Neuronal stem cell (in vitro differentiated cells): ENCODE results near the gene TMEM108.

Source experiments
- DNase-seq: peaks from one replicate; pipeline ENCODE4 v3.0.0-alpha.2; 2013; ENCODE audit warnings: low spot score
- H2AFZ ChIP-seq: one replicate; pipeline ENCODE4 v1.6.1; 2013; ENCODE audit warnings: mild to moderate bottlenecking, low read length, inconsistent platforms
- H2AK5ac ChIP-seq: 2 replicates; pipeline ENCODE4 v1.6.1; 2013; ENCODE audit warnings: low read depth, mild to moderate bottlenecking, inconsistent platforms, low read length, moderate library complexity, mixed read lengths
- H2BK120ac ChIP-seq: 2 replicates; pipeline ENCODE4 v1.6.1; 2013; ENCODE audit warnings: low read depth, mild to moderate bottlenecking, inconsistent platforms, low read length, moderate library complexity, mixed read lengths
- H2BK12ac ChIP-seq: one replicate; pipeline ENCODE4 v1.6.1; 2013; ENCODE audit warnings: low read length, inconsistent platforms
- H2BK15ac ChIP-seq: 2 replicates; pipeline ENCODE4 v1.6.1; 2013; ENCODE audit warnings: mild to moderate bottlenecking, low read length, inconsistent platforms, mixed read lengths
- H2BK5ac ChIP-seq: one replicate; pipeline ENCODE4 v1.6.1; 2013; ENCODE audit warnings: inconsistent platforms, mild to moderate bottlenecking, low read length, moderate library complexity
- H3K14ac ChIP-seq: one replicate; pipeline ENCODE4 v1.6.1; 2013; ENCODE audit warnings: low read length, inconsistent platforms
- H3K18ac ChIP-seq: 2 replicates; pipeline ENCODE4 v1.6.1; 2013; ENCODE audit warnings: low read length, inconsistent platforms
- H3K23ac ChIP-seq: 2 replicates; pipeline ENCODE4 v1.6.1; 2013; ENCODE audit warnings: low read depth, mild to moderate bottlenecking, mixed read lengths, low read length, inconsistent platforms; ENCODE audit not compliant: poor library complexity
- H3K27ac ChIP-seq: replicated peaks from 3 replicates; pipeline ENCODE4 v1.5.1; 2013; ENCODE audit warnings: low read length, inconsistent platforms
- H3K27me3 ChIP-seq, 3 experiments: 2 replicates each; pipeline ENCODE4 v1.6.1; 2013; ENCODE audit warnings: low read length in 3 of 3, mild to moderate bottlenecking in 2 of 3, inconsistent platforms in 1 of 3, low read depth in 1 of 3, mixed read lengths in 1 of 3, moderate library complexity in 1 of 3; ENCODE audit not compliant: control insufficient read depth in 3 of 3, insufficient read depth in 3 of 3
- H3K36me3 ChIP-seq, 2 donors: replicated peaks in 1 of 2; 2 replicates each; pipeline ENCODE4 v1.6.1; 2013; ENCODE audit warnings: low read length in 2 of 2; ENCODE audit not compliant: control insufficient read depth in 2 of 2, insufficient read depth in 2 of 2
- H3K4ac ChIP-seq: 2 replicates; pipeline ENCODE4 v1.6.1; 2013; ENCODE audit warnings: inconsistent platforms, mild to moderate bottlenecking, low read length, moderate library complexity
- H3K4me1 ChIP-seq, 2 donors: 1 replicate in 1 of 2; 2 replicates in 1 of 2; pipeline ENCODE4 v1.6.1; 2013; ENCODE audit warnings: low read length in 2 of 2, low read depth in 1 of 2; ENCODE audit not compliant: control insufficient read depth in 2 of 2, insufficient read depth in 1 of 2
- H3K4me2 ChIP-seq: one replicate; pipeline ENCODE4 v1.6.1; 2013; ENCODE audit warnings: mild to moderate bottlenecking, low read length, inconsistent platforms; ENCODE audit not compliant: insufficient read depth, poor library complexity, severe bottlenecking
- H3K4me3 ChIP-seq, 2 donors: 2 replicates each; pipeline ENCODE4 v1.5.1; 2013; ENCODE audit warnings: low read length in 2 of 2, mild to moderate bottlenecking in 2 of 2, inconsistent platforms in 1 of 2, moderate library complexity in 1 of 2
- H3K79me1 ChIP-seq: one replicate; pipeline ENCODE4 v1.6.1; 2013; ENCODE audit warnings: low read depth, mild to moderate bottlenecking, inconsistent platforms, low read length, moderate library complexity
- H3K9ac ChIP-seq: one replicate; pipeline ENCODE4 v1.6.1; 2013; ENCODE audit warnings: mild to moderate bottlenecking, low read depth, low read length, inconsistent platforms; ENCODE audit not compliant: poor library complexity
- H3K9me3 ChIP-seq, 2 donors: replicated peaks in 1 of 2; 2 replicates each; pipeline versions ENCODE3 to v1.6.1; 2013; ENCODE audit warnings: low read length in 2 of 2, mild to moderate bottlenecking in 2 of 2, inconsistent platforms in 1 of 2, low read depth in 1 of 2, mixed read lengths in 1 of 2, moderate library complexity in 1 of 2; ENCODE audit not compliant: control insufficient read depth in 2 of 2, insufficient read depth in 1 of 2
- H4K8ac ChIP-seq: one replicate; pipeline ENCODE4 v1.6.1; 2013; ENCODE audit warnings: low read depth, mild to moderate bottlenecking, inconsistent platforms, low read length, moderate library complexity
- H4K91ac ChIP-seq: one replicate; pipeline ENCODE4 v1.6.1; 2013; ENCODE audit warnings: low read length, low read depth, mild to moderate bottlenecking, inconsistent platforms; ENCODE audit not compliant: poor library complexity
- WGBS, 2 donors: extraction: QIAGEN DNeasy Blood & Tissue Kit; methylation state at CpG; one replicate each; pipeline ENCODE4 v1.1.7; 2013; ENCODE audit warnings: missing lambda C conversion rate in 2 of 2, mixed read lengths in 1 of 2; ENCODE audit not compliant: insufficient read length in 2 of 2, insufficient replicate concordance in 1 of 2; ENCODE audit errors: extremely low coverage in 2 of 2; 5-methylcytosine and 5-hydroxymethylcytosine counted together

TMEM108 gene

DNA sequence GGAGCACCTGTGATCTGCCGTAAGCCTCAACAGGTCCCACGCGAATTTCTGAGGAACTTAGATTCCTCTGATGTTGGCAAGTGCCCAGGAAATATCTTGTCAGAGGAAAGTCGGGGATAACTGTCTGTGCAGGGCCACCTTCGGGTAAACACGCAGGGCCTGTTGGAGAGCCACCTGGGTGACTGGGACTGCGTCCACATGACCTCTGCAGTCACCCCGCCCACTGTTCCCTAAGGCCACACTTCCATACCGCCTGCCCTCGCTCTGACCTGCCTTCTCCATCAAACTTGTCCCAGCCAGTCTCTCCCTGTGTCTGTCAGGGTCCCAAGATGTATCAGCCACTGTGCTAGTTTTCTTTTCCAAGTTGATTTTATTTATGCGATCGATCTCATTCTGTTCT, 390.4 kb downstream of the TMEM108 start:
- Histone ChIP-seq H2AFZ (no peak overlapping the region), H3K23ac (no peak overlapping the region), H2BK15ac (peak overlapping the region; percentile 98), H2BK120ac (no peak overlapping the region), H3K14ac (no peak overlapping the region), H3K4me1 (no peaks in the 10 kb centered on the region), H3K18ac (peak overlapping the region; percentile 48), H3K4ac (no peak overlapping the region), H3K4me2 (no peak overlapping the region), H2BK12ac (no peak overlapping the region), H4K91ac (no peak overlapping the region), H3K4me3 (no peak overlapping the region), H2BK5ac (no peak overlapping the region), H2AK5ac (peak overlapping the region; percentile 32), H4K8ac (no peak overlapping the region), H3K27me3 (no peaks in the 10 kb centered on the region), H3K27ac (no peak overlapping the region), H3K79me1 (no peaks in the 10 kb centered on the region), H3K9ac (no peak overlapping the region), H3K9me3 (no peaks in the 10 kb centered on the region), H3K36me3 (no peaks in the 10 kb centered on the region)
- no CpG with 5 or more reads among the region's 12 CpGs for WGBS, 2 donors
- DNase-seq: no peak

DNA sequence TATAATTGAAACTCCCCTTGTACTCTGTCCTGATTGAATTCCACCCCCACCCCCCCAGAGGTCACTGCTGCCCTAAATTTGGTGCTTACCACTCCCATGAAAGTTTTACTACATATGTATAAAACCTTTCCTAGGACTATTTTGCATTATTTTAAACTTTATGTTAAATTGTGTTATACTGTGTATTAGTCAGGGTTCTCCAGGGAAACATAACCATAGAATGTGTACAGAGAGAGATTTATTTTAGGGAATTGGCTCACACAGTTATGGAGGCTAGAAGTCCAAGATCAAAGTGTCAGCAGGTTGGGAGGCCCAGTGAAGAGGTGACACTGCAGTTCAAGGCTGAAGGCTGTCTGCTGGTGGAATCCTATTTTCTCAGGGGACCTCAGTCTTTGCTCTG, 390.9 kb downstream of the TMEM108 start:
- H4K8ac ChIP-seq: no peak overlapping the region
- H3K4me2 ChIP-seq: no peak overlapping the region
- no peak overlapping the region for H3K9ac ChIP-seq
- no peak overlapping the region for H2BK12ac ChIP-seq
- H3K23ac ChIP-seq: no peak overlapping the region
- no peaks in the 10 kb centered on the region for H3K9me3 ChIP-seq
- H3K27me3 ChIP-seq: no peaks in the 10 kb centered on the region
- no peak overlapping the region for H3K18ac ChIP-seq
- H2BK5ac ChIP-seq: no peak overlapping the region
- no peak overlapping the region for H2AFZ ChIP-seq
- no peaks in the 10 kb centered on the region for H3K79me1 ChIP-seq
- H4K91ac ChIP-seq: no peak overlapping the region
- H2BK15ac ChIP-seq: no peak overlapping the region
- H2AK5ac ChIP-seq: no peak overlapping the region
- H3K27ac ChIP-seq: no peak overlapping the region
- no peak overlapping the region for H3K4ac ChIP-seq
- no peak for DNase-seq
- no peaks in the 10 kb centered on the region for H3K36me3 ChIP-seq
- no peak overlapping the region for H2BK120ac ChIP-seq
- no peak overlapping the region for H3K4me3 ChIP-seq
- no peak overlapping the region for H3K14ac ChIP-seq
- H3K4me1 ChIP-seq: no peaks in the 10 kb centered on the region

- H3K4me2 ChIP-seq: no peak overlapping the region
Observed at GRCh38 chr3:133439563-133439962, 401.4 kb downstream of the TMEM108 start.

GRCh38 chr3:133440652-133441051, 402.5 kb downstream of the TMEM108 start:
- Histone ChIP-seq H3K9me3 (no peaks in the 10 kb centered on the region), H2AK5ac (no peak overlapping the region), H3K27me3 (no peaks in the 10 kb centered on the region), H3K4me1 (no peaks in the 10 kb centered on the region), H3K14ac (no peak overlapping the region), H3K9ac (no peak overlapping the region), H3K4ac (no peak overlapping the region), H2BK12ac (no peak overlapping the region), H4K8ac (no peak overlapping the region), H2AFZ (no peak overlapping the region), H3K36me3 (no peaks in the 10 kb centered on the region), H3K4me3 (no peak overlapping the region), H2BK15ac (no peak overlapping the region), H2BK5ac (no peak overlapping the region), H3K79me1 (no peaks in the 10 kb centered on the region), H3K27ac (no peak overlapping the region), H2BK120ac (no peak overlapping the region), H3K23ac (no peak overlapping the region), H3K4me2 (no peak overlapping the region), H4K91ac (no peak overlapping the region), H3K18ac (peak overlapping the region; percentile 35)
- no CpG with 5 or more reads among the region's 2 CpGs for WGBS, 2 donors
- DNase-seq: no peak

More at GRCh38 chr3:133439563-133439962, 401.4 kb downstream of the TMEM108 start:
- H3K18ac ChIP-seq: no peak overlapping the region
- H3K9me3 ChIP-seq: no peaks in the 10 kb centered on the region
- H2BK5ac ChIP-seq: no peak overlapping the region
- H3K27me3 ChIP-seq: no peaks in the 10 kb centered on the region
- H3K4me3 ChIP-seq: no peak overlapping the region
- DNase-seq: no peak
- no peak overlapping the region for H2BK12ac ChIP-seq
- H3K36me3 ChIP-seq: no peaks in the 10 kb centered on the region
- no peaks in the 10 kb centered on the region for H3K4me1 ChIP-seq
- no peak overlapping the region for H2AK5ac ChIP-seq
- no peak overlapping the region for H2BK120ac ChIP-seq
- no peak overlapping the region for H3K23ac ChIP-seq
- H3K4ac ChIP-seq: no peak overlapping the region
- H3K9ac ChIP-seq: no peak overlapping the region
- no peak overlapping the region for H2BK15ac ChIP-seq
- no peak overlapping the region for H2AFZ ChIP-seq
- no peak overlapping the region for H3K14ac ChIP-seq
- no CpG with 5 or more reads among the region's 2 CpGs for WGBS, 2 donors
- no peaks in the 10 kb centered on the region for H3K79me1 ChIP-seq
- no peak overlapping the region for H4K91ac ChIP-seq
- H3K27ac ChIP-seq: no peak overlapping the region
- H4K8ac ChIP-seq: no peak overlapping the region
